Left kidney (tissue), 2 donors: ENCODE measurements around the gene SLC11A1. TPM values are rescaled to one million over a fixed set of nuclear protein-coding genes. Genes with fewer than 3 reads are reported as not detected.

Experiments used
- DNase-seq: peaks from one replicate; pipeline ENCODE4 v3.0.0-alpha.2; 2013
- polyA plus RNA-seq: library from polyadenylated mRNA; unstranded; fragments of 120-200 nt; gene quantifications from one replicate; pipeline ENCODE4 v1.2.1, GENCODE V29; 2013; ENCODE audit not compliant: insufficient read length

SLC11A1 gene
- polyA plus RNA-seq, 1 donor = 0.58 TPM

- DNase-seq = no peak
These were observed 53.2 kb downstream of the SLC11A1 start for GRCh38 chr2:218435003-218435982.

- DNase-seq = no peak
These were observed 54.9 kb downstream of the SLC11A1 start for GRCh38 chr2:218436992-218437391.

GRCh38 chr2:218437969-218438368, 55.9 kb downstream of the SLC11A1 start:
- no peak for DNase-seq

GRCh38 chr2:218438596-218438995, 56.5 kb downstream of the SLC11A1 start:
- DNase-seq = no peak

- no peak for DNase-seq
These were observed 62.8 kb downstream of the SLC11A1 start for GRCh38 chr2:218444692-218445357.

GRCh38 chr2:218445602-218446001, 63.5 kb downstream of the SLC11A1 start:
- DNase-seq = no peak

Other genes starting within 250 kb of the SLC11A1 start
- gene CXCR1, start 215.3 kb upstream of the SLC11A1 start, polyA plus RNA-seq = not detected
- gene ARPC2, start 165.1 kb upstream of the SLC11A1 start, polyA plus RNA-seq = 260 TPM
- gene GPBAR1, start 121.3 kb upstream of the SLC11A1 start, polyA plus RNA-seq = 1.2 TPM
- gene AAMP, start 112.1 kb upstream of the SLC11A1 start, polyA plus RNA-seq = 117 TPM
- 86.6 TPM for gene PNKD, start 111.8 kb upstream of the SLC11A1 start, polyA plus RNA-seq
- gene TMBIM1, start 89.8 kb upstream of the SLC11A1 start, polyA plus RNA-seq = 88.0 TPM
- gene CATIP, start 25.4 kb upstream of the SLC11A1 start, polyA plus RNA-seq = 5.0 TPM
- 122 TPM for gene CTDSP1, start 17.6 kb downstream of the SLC11A1 start, polyA plus RNA-seq
- gene VIL1, start 36.9 kb downstream of the SLC11A1 start, polyA plus RNA-seq = 23.3 TPM
- gene USP37, start 186.1 kb downstream of the SLC11A1 start, polyA plus RNA-seq = 17.6 TPM
- gene CNOT9, start 186.6 kb downstream of the SLC11A1 start, polyA plus RNA-seq = 77.2 TPM
- gene PLCD4, start 225.6 kb downstream of the SLC11A1 start, polyA plus RNA-seq = 11.9 TPM